Measurements from ENCODE around the gene CNN2. TPM values are rescaled to one million over a fixed set of nuclear protein-coding genes. Genes with fewer than 3 reads are reported as not detected.

CNN2 gene
- total and polyA plus RNA-seq, 9 of the 15 experiments (the other 6 are each of a cell fraction or from before 2014, with no cell fraction given): 12.1 to 174 (median 52.7) TPM

GRCh38 chr19:1020868-1021425 lies 5.5 kb upstream of the CNN2 start, which contains the start of gene TMEM259 (continued):
- TF ChIP-seq SREBF1 (IDR thresholded peaks at IDR 0.05; ENCODE audit: borderline replicate concordance, low read depth, low read length) (no peak), HIVEP1 (CRISPR knock-in tag; IDR thresholded peaks at IDR 0.05) (no peak), THRAP3 (IDR thresholded peaks at IDR 0.05; ENCODE audit: borderline replicate concordance) (no peak), CBFB (CRISPR knock-in tag; IDR thresholded peaks at IDR 0.05) (peak; percentile 60; the same call in 1 of the 2 replicates), CREBBP (IDR thresholded peaks at IDR 0.05; ENCODE audit: low read depth, low read length) (no peak), ZNF584 (CRISPR knock-in tag; IDR thresholded peaks at IDR 0.05; ENCODE audit: low read depth) (0 out of 2 replicates have a peak, but pooled peaks have one; percentile 45), HDAC2 (IDR thresholded peaks at IDR 0.05) (no peak), AFF1 (IDR thresholded peaks at IDR 0.05; ENCODE audit: low read depth in 1 of 2, partially characterized antibody in 2 of 2) (peak in 1 of 2 experiments; percentile 92), MLX (CRISPR knock-in tag; conservative IDR thresholded peaks at IDR 0.05) (no peak), NEUROD1 (IDR thresholded peaks at IDR 0.05; ENCODE audit: borderline replicate concordance, low read depth, low read length, partially characterized antibody) (no peak), NFIC (IDR thresholded peaks at IDR 0.05) (no peak), ARID1B (IDR thresholded peaks at IDR 0.05) (no peak), HSF4 (CRISPR knock-in tag; IDR thresholded peaks at IDR 0.05; ENCODE audit: borderline replicate concordance) (peak; percentile 35; the same call in 1 of the 2 replicates), GABPA (tag; conservative IDR thresholded peaks at IDR 0.05; ENCODE audit: low read depth) (no peak), ZNF589 (CRISPR knock-in tag; IDR thresholded peaks at IDR 0.05; ENCODE audit: low read depth) (no peak), YY1 (IDR thresholded peaks at IDR 0.05; ENCODE audit: borderline replicate concordance in 1 of 3, control insufficient read depth in 1 of 3, extremely low read depth in 1 of 3, insufficient read depth in 3 of 3, insufficient read length in 1 of 3, insufficient replicate concordance in 2 of 3, low read depth in 1 of 3, low read length in 2 of 3) (peak; percentile 86 to 97 (median 96)), ZNF609 (CRISPR knock-in tag; IDR thresholded peaks at IDR 0.05; ENCODE audit: borderline replicate concordance) (no peak), ZNF184 (CRISPR knock-in tag; IDR thresholded peaks at IDR 0.05) (no peak)
